Adrenal gland (tissue), 19 donors: ENCODE measurements around the gene NFKBIA. TPM values are rescaled to one million over a fixed set of nuclear protein-coding genes. Genes with fewer than 3 reads are reported as not detected.

Source experiments
- DNase-seq, 7 donors: peaks; one replicate each; pipeline ENCODE4 v3.0.0-alpha.2; 2019 to 2020
- H3K27ac ChIP-seq, 5 donors: fragments of 200-600 bp; sonication (generic) in 4 of 5; 1 replicate in 3 of 5; 2 replicates in 2 of 5; pipeline versions ENCODE4 v1.5.1 to v1.8.0; 2016 to 2020; ENCODE audit warnings: mild to moderate bottlenecking in 1 of 5
- H3K27me3 ChIP-seq: fragments of 200-600 bp; 2 replicates; pipeline ENCODE4 v1.8.0; 2021
- H3K36me3 ChIP-seq, 2 donors: fragments of 200-600 bp; replicated peaks in 1 of 2; 1 replicate in 1 of 2; 2 replicates in 1 of 2; pipeline versions ENCODE4 v1.5.1 to v1.8.0; 2018 to 2022
- H3K4me1 ChIP-seq, 2 donors: fragments of 200-600 bp; replicated peaks in 1 of 2; 1 replicate in 1 of 2; 2 replicates in 1 of 2; pipeline versions ENCODE4 v1.5.1 to v1.8.0; 2018 to 2021
- H3K4me3 ChIP-seq, 4 donors: fragments of 200-600 bp; sonication (generic) in 3 of 4; one replicate each; pipeline ENCODE4 v1.5.1; 2016 to 2018
- H3K9me3 ChIP-seq, 3 donors: fragments of 200-600 bp; sonication (generic) in 1 of 3; replicated peaks in 1 of 3; 1 replicate in 2 of 3; 2 replicates in 1 of 3; pipeline versions ENCODE4 v1.5.1 to v1.8.0; 2016 to 2021
- POLR2A ChIP-seq, 2 donors: fragments of 450-650 bp; IDR thresholded peaks; one replicate each; pipeline ENCODE4 v1.6.1; 2017; ENCODE audit warnings: antibody characterized with exemption in 2 of 2, mild to moderate bottlenecking in 2 of 2, moderate library complexity in 1 of 2
- WGBS, 4 donors: extraction: QIAGEN DNeasy Blood & Tissue Kit in 2 of 4; methylation state at CpG; one replicate each; pipeline versions ENCODE4 v1.1.5 to v1.1.7; 2013 to 2017; 5-methylcytosine and 5-hydroxymethylcytosine counted together
- intact Hi-C, 2 donors: fragments of 100-400 bp; cut with DNase I; formaldehyde crosslinking; loops; one replicate each; pipeline versions ENCODE4 v1.14.1 to v1.15.0; 2022 to 2023
- long read RNA-seq, 10 donors: library from polyadenylated mRNA in 3 of 10; unstranded in 2 of 10; stranded (forward) in 1 of 10; transcript quantifications; one replicate each; pipeline ENCODE4 v2.0.0 and lab custom pipeline, GENCODE V29; 2021 to 2026
- polyA plus RNA-seq, 3 donors: library from polyadenylated mRNA; stranded (reverse); fragments of 200-250 nt in 2 of 3; fragments of 350-450 nt in 1 of 3; fragmentation: Illumina TruSeq in 1 of 3; extraction: RNeasy Lipid Tissue Mini Kit (QIAGEN cat#74804) in 1 of 3; gene quantifications; one replicate each; pipeline ENCODE4 v1.2.3, GENCODE V29; 2013 to 2014
- total RNA-seq, 9 donors: library from RNA; depleted of rRNA in 4 of 9; stranded (reverse); fragments of >200 nt in 4 of 9; fragments of 120-200 nt in 1 of 9; fragmentation: NEBNext Ultra II Directional in 1 of 9; extraction: Animal tissue kit (Norgen Biotek cat#: 25700) in 1 of 9; gene quantifications; one replicate each; pipeline versions ENCODE4 v1.1.0 to v1.2.4, GENCODE V29; 2013 to 2023
- TF ChIP-seq, protein P1 (sequence below), 6 experiments: fragments of 450-650 bp in 4 of 6; fragments of 200-600 bp in 2 of 6; sonication (generic) in 1 of 6; IDR thresholded peaks; 1 replicate in 5 of 6; 2 replicates in 1 of 6; pipeline versions ENCODE4 v1.5.1 to v1.8.0; 2016 to 2021; ENCODE audit warnings: antibody characterized with exemption in 6 of 6, mild to moderate bottlenecking in 2 of 6, moderate library complexity in 1 of 6
- donor health status: healthy with polysubstance abuse.
- donor health status: Bipolar disorder and iron deficiency.
- donor health status: DM: yes; HTN: yes; CAD: no.
- donor health status: DM: no; HTN: no; CAD: no.
- donor health status: DM: no; HTN: no; CAD: no.
- donor health status: DM: yes; HTN: yes; CAD: no.

Gene NFKBIA, protein sequence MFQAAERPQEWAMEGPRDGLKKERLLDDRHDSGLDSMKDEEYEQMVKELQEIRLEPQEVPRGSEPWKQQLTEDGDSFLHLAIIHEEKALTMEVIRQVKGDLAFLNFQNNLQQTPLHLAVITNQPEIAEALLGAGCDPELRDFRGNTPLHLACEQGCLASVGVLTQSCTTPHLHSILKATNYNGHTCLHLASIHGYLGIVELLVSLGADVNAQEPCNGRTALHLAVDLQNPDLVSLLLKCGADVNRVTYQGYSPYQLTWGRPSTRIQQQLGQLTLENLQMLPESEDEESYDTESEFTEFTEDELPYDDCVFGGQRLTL
- total RNA-seq (100 to 1,000 TPM; 100 to 677 (median 292) TPM), polyA plus RNA-seq (100 to 1,000 TPM; 106 to 152 (median 138) TPM)
- long read RNA-seq, donor 1, transcript NFKBIA-201 (6 exons, 1,558 nt) = major isoform, 29 of 44 reads
- long read RNA-seq, donor 1, transcript NFKBIA-209 (5 exons, 1,537 nt) = minor isoform, 7 of 44 reads
- long read RNA-seq, donor 1, partial matches to known transcripts = 7 of 44 reads
- long read RNA-seq, donor 1, other reads (novel, unspliced or antisense) = 0 of 44 reads
- long read RNA-seq, donor 2, transcript NFKBIA-209 (5 exons, 1,537 nt) = minor isoform, 5 of 97 reads
- long read RNA-seq, donor 2, transcript NFKBIA-201 (6 exons, 1,558 nt) = major isoform, 41 of 97 reads
- long read RNA-seq, donor 2, partial matches to known transcripts = 45 of 97 reads
- long read RNA-seq, donor 2, other reads (novel, unspliced or antisense) = 0 of 97 reads
- long read RNA-seq, donor 3, transcript NFKBIA-209 (5 exons, 1,537 nt) = minor isoform, 6 of 36 reads
- long read RNA-seq, donor 3, transcript NFKBIA-201 (6 exons, 1,558 nt) = major isoform, 19 of 36 reads
- long read RNA-seq, donor 3, partial matches to known transcripts = 10 of 36 reads
- long read RNA-seq, donor 3, other reads (novel, unspliced or antisense) = 0 of 36 reads
- long read RNA-seq, donor 4, transcript NFKBIA-209 (5 exons, 1,537 nt) = minor isoform, 5 of 213 reads
- long read RNA-seq, donor 4, transcript NFKBIA-201 (6 exons, 1,558 nt) = major isoform, 198 of 213 reads
- long read RNA-seq, donor 4, partial matches to known transcripts = 4 of 213 reads
- long read RNA-seq, donor 4, other reads (novel, unspliced or antisense) = 6 of 213 reads
- long read RNA-seq, donor 5, transcript NFKBIA-201 (6 exons, 1,558 nt) = major isoform, 261 of 283 reads
- long read RNA-seq, donor 5, partial matches to known transcripts = 6 of 283 reads
- long read RNA-seq, donor 5, other reads (novel, unspliced or antisense) = 13 of 283 reads
- long read RNA-seq, donor 6, transcript NFKBIA-201 (6 exons, 1,558 nt) = major isoform, 165 of 190 reads
- long read RNA-seq, donor 6, transcript NFKBIA-209 (5 exons, 1,537 nt) = minor isoform, 9 of 190 reads
- long read RNA-seq, donor 6, partial matches to known transcripts = 7 of 190 reads
- long read RNA-seq, donor 6, other reads (novel, unspliced or antisense) = 5 of 190 reads
- long read RNA-seq, donor 7, transcript NFKBIA-201 (6 exons, 1,558 nt) = major isoform, 14 of 32 reads
- long read RNA-seq, donor 7, partial matches to known transcripts = 12 of 32 reads
- long read RNA-seq, donor 7, other reads (novel, unspliced or antisense) = 0 of 32 reads
- long read RNA-seq, donor 8, transcript NFKBIA-209 (5 exons, 1,537 nt) = minor isoform, 12 of 86 reads
- long read RNA-seq, donor 8, transcript NFKBIA-201 (6 exons, 1,558 nt) = major isoform, 49 of 86 reads
- long read RNA-seq, donor 8, partial matches to known transcripts = 22 of 86 reads
- long read RNA-seq, donor 8, other reads (novel, unspliced or antisense) = 0 of 86 reads
- long read RNA-seq, donor 9, transcript NFKBIA-201 (6 exons, 1,558 nt) = major isoform, 17 of 40 reads
- long read RNA-seq, donor 9, partial matches to known transcripts = 20 of 40 reads
- long read RNA-seq, donor 9, other reads (novel, unspliced or antisense) = 0 of 40 reads
- long read RNA-seq, donor 10, transcript NFKBIA-201 (6 exons, 1,558 nt) = major isoform, 9 of 12 reads
- long read RNA-seq, donor 10, partial matches to known transcripts = 0 of 12 reads
- long read RNA-seq, donor 10, other reads (novel, unspliced or antisense) = 0 of 12 reads

DNA sequence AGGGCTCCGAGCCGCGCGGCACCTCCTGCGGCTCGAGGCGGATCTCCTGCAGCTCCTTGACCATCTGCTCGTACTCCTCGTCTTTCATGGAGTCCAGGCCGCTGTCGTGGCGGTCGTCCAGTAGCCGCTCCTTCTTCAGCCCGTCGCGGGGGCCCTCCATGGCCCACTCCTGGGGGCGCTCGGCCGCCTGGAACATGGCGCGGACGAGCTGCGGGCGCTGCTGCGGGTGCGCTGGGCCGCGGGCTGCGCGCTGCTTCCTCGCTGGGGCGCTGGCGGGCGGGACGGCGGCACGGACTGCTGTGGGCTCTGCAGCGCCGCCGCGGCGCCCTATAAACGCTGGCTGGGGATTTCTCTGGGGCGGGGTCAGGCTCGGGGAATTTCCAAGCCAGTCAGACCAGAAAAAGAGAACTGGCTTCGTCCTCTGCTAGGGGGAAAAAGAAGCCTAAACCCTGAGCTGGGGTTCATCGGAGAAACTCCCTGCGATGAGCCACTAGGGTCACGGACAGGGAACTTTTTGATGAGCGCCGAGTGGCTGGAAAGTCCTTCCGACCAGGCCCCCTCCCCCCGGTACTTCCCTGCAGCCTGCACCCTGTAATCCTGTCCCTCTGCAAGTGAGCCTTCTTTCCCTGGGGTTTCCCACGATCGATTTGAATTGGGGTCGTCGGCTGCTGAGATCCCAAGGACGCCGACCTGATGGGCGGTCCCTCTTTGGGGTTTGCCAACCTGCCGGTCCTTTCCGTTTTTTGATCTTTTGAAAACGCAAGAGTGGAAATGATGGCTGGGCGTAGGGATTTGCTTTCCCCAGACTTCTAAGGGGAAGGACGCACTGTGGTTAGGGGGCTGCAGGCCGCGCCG lies at the start of gene NFKBIA:
NFKBIA (minus strand) TSS at position 301 of the 855 bp plus-strand sequence; CDS start at position 196, 105 bp downstream.
- TF ChIP-seq POLR2A (IDR thresholded peaks at IDR 0.05) = peak; percentile 100
- TF ChIP-seq, protein P1, sequence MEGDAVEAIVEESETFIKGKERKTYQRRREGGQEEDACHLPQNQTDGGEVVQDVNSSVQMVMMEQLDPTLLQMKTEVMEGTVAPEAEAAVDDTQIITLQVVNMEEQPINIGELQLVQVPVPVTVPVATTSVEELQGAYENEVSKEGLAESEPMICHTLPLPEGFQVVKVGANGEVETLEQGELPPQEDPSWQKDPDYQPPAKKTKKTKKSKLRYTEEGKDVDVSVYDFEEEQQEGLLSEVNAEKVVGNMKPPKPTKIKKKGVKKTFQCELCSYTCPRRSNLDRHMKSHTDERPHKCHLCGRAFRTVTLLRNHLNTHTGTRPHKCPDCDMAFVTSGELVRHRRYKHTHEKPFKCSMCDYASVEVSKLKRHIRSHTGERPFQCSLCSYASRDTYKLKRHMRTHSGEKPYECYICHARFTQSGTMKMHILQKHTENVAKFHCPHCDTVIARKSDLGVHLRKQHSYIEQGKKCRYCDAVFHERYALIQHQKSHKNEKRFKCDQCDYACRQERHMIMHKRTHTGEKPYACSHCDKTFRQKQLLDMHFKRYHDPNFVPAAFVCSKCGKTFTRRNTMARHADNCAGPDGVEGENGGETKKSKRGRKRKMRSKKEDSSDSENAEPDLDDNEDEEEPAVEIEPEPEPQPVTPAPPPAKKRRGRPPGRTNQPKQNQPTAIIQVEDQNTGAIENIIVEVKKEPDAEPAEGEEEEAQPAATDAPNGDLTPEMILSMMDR (IDR thresholded peaks at IDR 0.05) = peak in 4 of 6 experiments; percentile 16 to 31 (median 26)
- Histone ChIP-seq H3K9me3 (no peaks in the 10 kb centered on the region), H3K36me3 (peaks cover 0 to 40% of the 10 kb centered on the region in 2 donors), H3K4me1 (peaks cover 24 to 52% of the 10 kb centered on the region in 2 donors), H3K27ac (peak within 1 kb of the TSS; percentile 86 to 100 (median 99)), H3K27me3 (no peaks in the 10 kb centered on the region), H3K4me3 (peak within 1 kb of the TSS; percentile 91 to 100 (median 98))
- DNase-seq = peak; percentile 91 to 95 (median 93)
- 0 to 1% (median 0%) methylated on average over 16 to 69 of the region's 69 CpGs for WGBS, 4 donors
- intact Hi-C loops = loop anchor here in 1 of 2 donors (5.0 to 10.0 kb wide), 3 partner anchors 70 to 187 kb away; no protein-coding TSS in a partner anchor

DNA sequence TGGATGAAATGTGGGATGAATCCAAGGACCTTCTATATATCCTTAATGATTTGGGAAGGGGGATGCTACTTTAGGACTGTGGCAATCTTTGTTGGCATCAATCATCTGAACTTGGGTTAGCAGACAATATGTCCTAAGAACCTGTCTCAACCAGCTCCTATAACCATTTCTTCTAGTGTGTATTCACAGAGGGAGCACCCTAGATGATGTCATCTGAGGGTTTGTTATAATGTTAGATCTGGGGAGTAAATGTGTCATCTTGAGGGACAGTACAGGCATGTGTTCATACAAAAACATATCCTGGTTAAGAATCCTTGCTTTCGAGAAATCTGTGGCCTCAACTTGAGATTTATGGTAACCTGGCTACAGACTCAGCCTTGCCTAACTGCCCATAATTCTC lies 41.9 kb upstream of the NFKBIA start:
- H3K4me3 ChIP-seq = no peak overlapping the region
- intact Hi-C loops = no loop called here
- H3K9me3 ChIP-seq = no peaks in the 10 kb centered on the region
- 63 to 89% (median 79%) methylated on average over 1 of the region's 1 CpG for WGBS, 4 donors
- no peak for TF ChIP-seq POLR2A (IDR thresholded peaks at IDR 0.05)
- TF ChIP-seq, protein P1 (IDR thresholded peaks at IDR 0.05) = no peak
- no peaks in the 10 kb centered on the region for H3K36me3 ChIP-seq
- H3K27ac ChIP-seq = no peak overlapping the region
- H3K27me3 ChIP-seq = no peaks in the 10 kb centered on the region
- H3K4me1 ChIP-seq = no peaks in the 10 kb centered on the region
- DNase-seq = no peak

DNA sequence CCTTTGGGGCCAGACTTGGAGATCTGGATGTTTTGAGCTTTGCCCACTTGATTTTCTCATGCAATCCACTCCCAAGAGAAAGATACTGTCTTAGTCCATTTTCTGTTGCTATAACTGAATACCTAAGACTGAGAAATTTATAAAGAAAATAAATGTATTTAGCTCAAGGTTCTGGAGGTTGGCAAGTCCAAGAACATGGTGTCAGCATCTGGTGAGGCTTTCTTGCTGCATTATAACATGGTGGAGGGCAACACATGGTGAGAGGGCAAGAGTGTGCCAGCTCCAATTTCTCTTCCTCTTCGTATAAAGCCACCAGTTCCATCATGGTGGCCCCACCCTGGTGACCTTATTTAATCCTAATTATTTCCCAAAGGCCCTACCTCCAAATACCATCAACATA lies 39.6 kb upstream of the NFKBIA start:
- WGBS, 4 donors = 76 to 86% (median 83%) methylated on average over 1 of the region's 1 CpG
- Histone ChIP-seq H3K27ac (no peak overlapping the region), H3K9me3 (no peaks in the 10 kb centered on the region), H3K36me3 (no peaks in the 10 kb centered on the region), H3K4me1 (no peaks in the 10 kb centered on the region), H3K27me3 (no peaks in the 10 kb centered on the region), H3K4me3 (no peak overlapping the region)
- no peak for DNase-seq
- TF ChIP-seq, protein P1 (IDR thresholded peaks at IDR 0.05) = no peak
- no peak for TF ChIP-seq POLR2A (IDR thresholded peaks at IDR 0.05)
- intact Hi-C loops = no loop called here
